H4 (cell line): ENCODE measurements around the gene PPIA. TPM values are rescaled to one million over a fixed set of nuclear protein-coding genes. Genes with fewer than 3 reads are reported as not detected.
"Not testable (repeated sequence)": the region's sequence is repeated elsewhere in the genome, so short reads cannot be mapped to it uniquely, and the experiment has no call there.

Source experiments
- DNase-seq: peaks from one replicate; pipeline ENCODE4 v3.0.0-alpha.2; 2015; ENCODE audit warnings: low spot score
- total RNA-seq: library from RNA; depleted of rRNA; stranded (reverse); fragments of >200 nt; shearing (Covaris generic); gene quantifications from 2 replicates; pipeline ENCODE4 v1.2.3, GENCODE V29; 2014

Gene PPIA
- total RNA-seq, 1 experiment from 2014 or later = 15,820 TPM

- DNase-seq = no peak
Measured at GRCh38 chr7:44764081-44764480, 32.4 kb upstream of the PPIA start.

DNA sequence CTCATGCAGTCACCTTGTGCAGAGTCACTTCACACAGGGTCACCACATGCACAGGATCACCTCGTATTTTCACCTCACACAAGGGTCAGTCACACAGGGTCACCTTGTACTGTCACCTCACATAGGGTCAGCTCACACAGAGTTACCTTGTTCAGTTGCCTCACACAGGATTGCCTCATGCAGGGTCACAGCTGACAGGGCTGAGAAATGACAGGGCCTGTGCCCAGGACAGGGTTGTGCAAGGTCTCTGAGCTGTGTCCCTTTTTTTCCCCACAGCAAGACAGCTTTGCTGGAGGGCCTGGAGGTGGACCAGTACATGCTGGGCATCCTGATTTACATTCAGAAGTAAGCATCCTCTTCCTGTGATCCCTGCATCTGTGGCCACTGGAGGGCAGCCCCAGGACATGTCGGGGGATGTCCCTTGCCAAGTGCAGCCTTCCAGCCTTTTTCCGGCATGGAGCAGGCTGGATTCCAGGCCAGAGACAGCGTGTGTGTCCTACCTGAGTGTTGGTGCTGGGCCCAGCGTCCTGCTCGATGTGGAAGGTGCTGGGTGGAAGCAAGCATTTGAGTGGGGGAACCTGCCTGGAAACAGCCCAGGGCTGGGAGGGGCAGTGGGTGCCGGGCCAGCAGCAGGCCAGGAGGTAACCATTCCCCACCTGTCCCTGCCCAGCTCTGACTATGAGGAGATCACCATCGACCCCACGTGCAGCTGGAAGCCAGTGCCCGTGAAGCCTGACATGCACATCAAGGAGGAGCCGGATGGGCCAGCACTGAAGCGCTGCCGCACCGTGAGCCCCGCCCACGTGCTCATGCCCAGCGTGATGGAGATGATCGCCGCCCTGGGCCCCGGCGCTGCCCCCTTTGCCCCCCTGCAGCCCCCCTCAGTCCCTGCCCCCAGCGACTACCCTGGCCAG lies 31.6 kb upstream of the PPIA start:
- DNase-seq = no peak

DNA sequence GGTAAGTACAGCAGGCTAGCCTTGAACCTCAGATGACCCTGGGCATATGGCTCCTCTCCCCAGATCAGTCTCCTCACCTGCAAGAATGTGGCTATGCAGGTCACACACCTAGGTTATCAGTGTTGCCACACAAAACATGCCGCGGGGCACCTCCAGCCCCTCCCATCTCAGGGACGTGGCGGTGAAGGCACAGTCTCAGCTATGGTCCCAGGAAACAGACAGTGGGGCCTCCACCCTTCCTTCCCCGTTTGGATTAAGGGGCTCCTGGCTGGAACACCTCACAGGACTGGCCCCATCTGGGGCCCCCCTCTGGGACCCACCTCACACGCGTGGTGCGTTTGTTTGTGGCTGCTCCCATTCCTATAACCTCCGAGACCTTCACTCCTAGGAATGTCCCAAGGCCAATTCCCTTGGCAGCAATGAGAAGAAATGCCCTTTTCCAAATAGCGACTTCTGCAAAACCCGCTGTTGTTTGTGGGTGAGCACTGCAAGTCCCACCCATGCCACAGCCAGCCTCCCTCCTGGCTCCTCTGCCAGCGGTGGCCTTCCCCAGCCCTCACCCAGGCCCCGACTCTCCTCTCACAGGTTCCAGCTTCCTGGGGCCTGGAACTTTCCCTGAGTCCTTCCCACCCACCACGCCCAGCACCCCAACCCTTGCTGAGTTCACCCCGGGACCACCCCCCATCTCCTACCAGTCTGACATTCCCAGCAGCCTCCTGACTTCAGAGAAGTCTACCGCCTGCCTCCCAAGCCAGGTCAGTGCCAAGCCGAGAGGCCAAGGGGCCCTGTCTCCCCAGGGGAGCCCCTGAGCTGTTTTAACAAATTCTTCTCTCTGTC lies 30.7 kb upstream of the PPIA start:
- DNase-seq = no peak

- DNase-seq = no peak
Measured at GRCh38 chr7:44766416-44766801, 30.1 kb upstream of the PPIA start.

DNA sequence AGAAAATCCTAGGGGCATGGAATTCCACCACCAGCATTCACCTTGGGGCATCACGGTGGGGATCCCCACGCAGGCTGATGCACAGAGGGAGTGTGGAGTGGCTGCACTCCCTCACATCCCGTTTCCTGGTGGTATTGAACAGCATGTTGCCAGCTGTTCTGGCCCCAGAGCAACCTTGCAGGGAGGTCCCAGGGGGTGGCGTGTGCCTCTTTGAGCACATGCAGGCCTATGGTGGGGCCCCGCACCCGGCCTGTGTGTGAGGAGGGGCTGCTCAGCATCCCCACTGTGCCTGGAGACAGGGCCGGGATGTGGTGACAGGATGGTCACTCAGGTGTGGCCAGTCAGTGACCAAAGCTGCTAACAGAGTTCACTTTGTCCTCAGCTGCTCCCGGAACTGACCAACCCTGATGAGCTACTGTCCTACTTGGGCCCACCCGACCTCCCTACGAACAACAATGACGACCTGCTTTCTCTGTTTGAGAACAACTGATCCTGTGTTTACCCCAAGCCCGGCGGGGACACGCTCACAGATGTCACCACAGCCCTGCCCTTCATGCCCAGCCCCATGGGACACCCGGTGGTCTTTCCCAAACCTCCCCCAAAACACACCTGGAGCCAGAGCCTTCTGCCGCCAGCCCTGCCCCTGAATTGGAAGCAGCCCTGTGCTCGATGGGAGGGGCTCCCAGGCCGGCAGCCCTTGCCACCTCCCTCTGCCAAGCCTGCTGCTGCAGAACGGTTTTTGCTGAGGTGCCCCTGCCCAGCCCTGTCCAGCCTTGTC lies 29.2 kb upstream of the PPIA start:
- DNase-seq = no peak

DNA sequence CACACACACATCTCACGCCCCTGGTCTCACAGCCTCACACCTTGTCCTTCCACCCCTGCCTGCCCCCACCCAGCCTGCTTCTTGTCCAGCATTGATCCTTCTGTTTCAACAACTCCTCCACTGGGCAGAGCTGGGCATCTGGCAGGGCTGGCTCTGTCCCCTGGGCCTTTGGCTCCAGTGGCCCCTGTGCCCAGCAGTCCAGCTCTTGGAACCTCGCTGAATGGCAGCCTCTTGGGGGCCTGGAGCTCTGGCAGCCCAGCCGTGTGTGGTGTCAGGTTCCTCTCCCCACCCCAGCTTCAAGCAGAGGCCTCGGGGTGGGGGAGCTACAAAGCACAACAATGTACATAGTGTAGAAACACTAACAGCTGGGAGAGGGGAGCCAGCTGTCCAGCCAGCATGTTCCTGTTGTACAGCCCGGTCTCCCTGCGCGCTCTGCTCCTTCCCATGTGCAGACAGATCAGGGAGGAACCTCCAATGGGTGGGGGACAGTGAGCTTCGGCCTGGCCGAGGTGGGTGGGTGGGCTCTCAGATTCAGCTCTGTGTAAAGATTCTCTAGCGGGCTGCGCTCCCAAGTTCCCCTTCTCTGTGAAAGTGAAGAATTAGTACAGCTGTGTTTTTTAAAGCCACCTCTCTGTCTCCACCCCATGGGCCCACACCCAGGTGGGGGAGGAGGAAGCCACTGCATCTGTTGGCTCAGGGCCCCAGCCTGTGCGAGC lies 28.4 kb upstream of the PPIA start:
- DNase-seq = no peak

DNA sequence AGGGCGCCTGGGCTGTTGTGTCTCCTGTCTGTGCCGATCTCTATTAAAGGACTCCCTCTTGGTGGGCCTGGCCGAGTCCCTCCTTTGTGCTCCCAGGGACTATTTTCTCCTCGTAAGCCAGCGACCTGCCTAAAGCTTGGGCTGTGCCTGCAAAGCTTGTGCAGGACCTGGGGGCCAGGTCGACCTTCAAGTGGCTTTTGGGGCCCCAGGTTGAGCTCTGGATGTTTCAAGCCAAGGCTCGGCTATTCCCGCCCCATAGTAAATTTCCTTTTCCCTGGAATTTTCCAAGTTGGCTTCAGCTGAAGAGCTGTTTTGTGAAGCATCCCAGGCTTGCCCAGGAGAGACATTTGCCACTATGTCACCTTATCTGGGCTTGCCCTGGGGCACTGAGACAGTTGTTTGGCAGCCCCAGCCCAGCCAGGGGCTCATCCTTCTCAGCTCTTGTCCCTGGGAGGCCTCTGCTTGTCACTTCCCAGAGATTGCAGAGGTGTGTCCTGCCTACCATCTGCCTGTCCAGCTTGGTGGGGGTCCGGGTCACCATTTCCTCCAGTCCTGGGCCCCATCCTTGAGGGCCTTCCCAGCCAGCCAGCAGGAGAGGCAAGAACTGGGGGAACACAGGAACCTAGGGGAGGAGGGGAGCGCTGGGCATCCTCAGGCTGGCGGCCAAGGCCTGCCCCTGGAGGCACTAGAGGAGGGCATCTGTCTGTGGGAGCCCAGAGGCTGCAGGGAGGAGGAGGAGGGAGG lies 27.7 kb upstream of the PPIA start:
- DNase-seq = no peak

GRCh38 chr7:44769376-44769775 lies 27.1 kb upstream of the PPIA start:
- DNase-seq = no peak

DNA sequence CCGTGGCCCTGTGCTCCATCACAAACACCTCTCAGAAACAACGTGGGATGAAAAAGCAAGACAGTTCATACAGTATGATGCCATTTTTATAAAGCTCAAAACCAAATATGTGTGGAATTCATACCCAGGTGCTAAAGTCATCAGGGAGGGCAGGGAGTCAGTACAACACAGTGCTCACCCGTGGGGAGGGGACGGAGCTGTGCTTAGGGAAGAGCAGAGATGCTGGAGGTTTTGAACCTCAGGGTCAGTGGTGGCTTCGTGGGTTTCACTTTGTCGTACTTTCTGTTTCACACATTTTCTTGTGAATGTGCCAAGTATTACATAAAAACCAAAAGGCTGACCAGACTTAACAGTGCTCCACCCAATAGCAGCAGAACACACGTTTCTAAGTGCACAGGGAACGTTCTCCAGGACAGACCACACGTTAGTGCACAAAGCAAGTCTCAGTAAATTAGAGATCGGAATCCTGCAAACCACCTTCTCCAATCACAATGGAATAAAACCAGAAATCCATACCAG lies 26.6 kb upstream of the PPIA start:
- peak; percentile 68 for DNase-seq

DNA sequence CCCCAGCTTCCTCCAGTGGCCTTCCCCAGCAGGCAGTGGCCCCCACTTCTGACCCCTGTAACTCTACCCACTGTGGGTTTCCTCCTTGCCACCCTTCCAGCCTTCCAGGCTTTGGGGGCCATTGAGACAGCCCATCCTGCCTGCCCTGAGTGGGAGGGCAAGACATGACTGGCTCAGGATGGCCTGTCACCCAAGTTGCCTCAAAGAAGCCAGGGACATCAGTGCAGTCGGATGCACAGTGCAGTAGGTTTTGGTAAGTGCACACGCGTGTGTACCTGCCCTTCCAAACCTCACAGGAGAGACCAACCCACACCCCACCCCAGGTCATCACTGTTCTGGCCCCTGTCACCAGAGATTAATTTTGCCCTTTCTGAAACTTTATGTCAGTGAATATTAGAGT lies 25.1 kb upstream of the PPIA start:
- DNase-seq = no peak

GRCh38 chr7:44772440-44772839 lies 24.0 kb upstream of the PPIA start:
- no peak for DNase-seq

DNA sequence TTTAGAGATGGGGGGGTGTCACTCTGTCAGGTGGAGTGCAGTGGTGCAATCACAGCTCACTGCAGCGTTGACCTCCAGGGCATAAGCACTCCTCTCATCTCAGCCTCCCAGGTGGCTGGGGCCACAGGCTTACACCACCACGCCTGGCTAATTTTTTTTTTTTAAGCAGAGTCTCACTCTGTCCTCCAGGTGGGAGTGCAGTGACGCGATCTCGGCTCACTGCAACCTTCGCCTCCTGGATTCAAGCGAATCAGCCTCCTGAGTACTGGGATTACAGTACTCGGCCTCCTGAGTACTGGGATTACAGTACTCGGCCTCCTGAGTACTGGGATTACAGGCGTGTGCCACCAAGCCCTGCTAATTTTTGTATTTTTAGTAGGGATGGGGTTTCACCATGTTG lies 23.6 kb upstream of the PPIA start:
- DNase-seq = no peak

- not testable (repeated sequence) for DNase-seq
Measured at GRCh38 chr7:44774486-44774885, 22.0 kb upstream of the PPIA start.

GRCh38 chr7:44775383-44776107 lies 20.9 kb upstream of the PPIA start:
- no peak for DNase-seq

DNA sequence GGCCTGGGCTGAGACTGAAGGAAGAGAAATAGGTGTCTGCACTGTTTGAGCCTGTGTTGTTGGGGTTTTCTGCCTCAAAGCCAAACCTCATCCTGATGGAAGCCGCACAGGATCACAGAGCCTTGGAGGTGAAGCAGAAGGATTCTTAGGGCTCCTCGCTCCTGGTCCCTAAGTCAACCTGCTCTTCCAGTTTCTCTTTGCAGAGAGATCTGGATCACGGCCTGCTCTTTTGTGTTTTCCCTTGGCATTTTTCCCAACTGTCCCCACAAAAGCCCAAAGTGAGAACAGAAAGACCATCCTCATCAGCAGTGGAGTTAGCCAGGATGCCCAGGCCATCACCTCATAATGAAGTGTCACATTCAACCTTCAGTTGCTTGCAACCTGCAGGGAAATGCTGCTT lies 20.3 kb upstream of the PPIA start:
- no peak for DNase-seq

GRCh38 chr7:44782460-44782859 lies 14.0 kb upstream of the PPIA start:
- no peak for DNase-seq

DNA sequence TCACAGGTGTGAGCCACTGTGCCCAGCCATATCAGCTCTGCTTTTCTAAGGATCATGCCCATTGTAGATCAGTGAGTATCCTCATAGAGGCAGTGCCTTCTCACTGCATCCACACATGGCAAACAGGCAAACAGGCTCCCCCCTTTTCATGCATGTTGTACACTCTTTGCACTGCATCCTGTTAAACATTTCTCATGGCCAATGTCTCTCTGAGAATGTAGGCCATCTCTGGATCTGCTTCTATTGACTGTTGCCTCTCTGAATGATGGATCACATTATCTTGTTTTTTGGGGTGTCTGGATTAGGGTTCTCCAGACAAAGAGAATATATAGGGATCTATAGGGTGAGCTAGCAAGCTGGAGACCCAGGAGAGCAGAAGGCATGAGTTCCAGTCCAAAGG lies 13.1 kb upstream of the PPIA start:
- no peak for DNase-seq

GRCh38 chr7:44784364-44784763 lies 12.1 kb upstream of the PPIA start:
- no peak for DNase-seq

GRCh38 chr7:44785218-44785617 lies 11.3 kb upstream of the PPIA start:
- not testable (repeated sequence) for DNase-seq

- no peak for DNase-seq
Measured at GRCh38 chr7:44787041-44787440, 9.4 kb upstream of the PPIA start.
